ENCODE results near the gene RNF145. TPM values are rescaled to one million over a fixed set of nuclear protein-coding genes. Genes with fewer than 3 reads are reported as not detected.

Gene RNF145
- total RNA-seq, 6 donors from 2014 or later, result 130 to 376 (median 232) TPM

- no peak for DNase-seq
- ATAC-seq (ENCODE audit: low FRiP score in 2 of 2), result no peak
- no peaks in the 10 kb centered on the region for H3K27me3 ChIP-seq
- TF ChIP-seq POLR2AphosphoS5 (IDR thresholded peaks at IDR 0.05) (no peak), EP300 (IDR thresholded peaks at IDR 0.05) (no peak), CTCF (IDR thresholded peaks at IDR 0.05) (no peak), POLR2A (IDR thresholded peaks at IDR 0.05) (no peak)
- no peak overlapping the region for H3K27ac ChIP-seq
- H3K36me3 ChIP-seq, result no peaks in the 10 kb centered on the region
- no peaks in the 10 kb centered on the region for H3K4me1 ChIP-seq
- no peaks in the 10 kb centered on the region for H3K9me3 ChIP-seq
- H3K4me3 ChIP-seq, result no peak overlapping the region
- 73 to 79% methylated on average over 3 of the region's 3 CpGs for WGBS, 2 donors
These were observed 78.5 kb downstream of the RNF145 start for GRCh38 chr5:159130871-159131270.

GRCh38 chr5:159128070-159128541 is 81.2 kb downstream of the RNF145 start:
- Histone ChIP-seq H3K9me3 (peaks cover 0 to 6% (median 0%) of the 10 kb centered on the region in 4 donors), H3K27ac (no peak overlapping the region), H3K27me3 (no peaks in the 10 kb centered on the region), H3K36me3 (no peaks in the 10 kb centered on the region), H3K4me3 (no peak overlapping the region), H3K4me1 (no peaks in the 10 kb centered on the region)
- TF ChIP-seq POLR2A (IDR thresholded peaks at IDR 0.05), result no peak
- no peak for TF ChIP-seq POLR2AphosphoS5 (IDR thresholded peaks at IDR 0.05)
- TF ChIP-seq CTCF (IDR thresholded peaks at IDR 0.05), result no peak
- no peak for TF ChIP-seq EP300 (IDR thresholded peaks at IDR 0.05)
- no peak for ATAC-seq (ENCODE audit: low FRiP score in 2 of 2)
- no peak for DNase-seq
- 78 to 97% methylated on average over 3 to 6 of the region's 6 CpGs for WGBS, 2 donors

GRCh38 chr5:159123700-159124099 is 85.7 kb downstream of the RNF145 start:
- no peaks in the 10 kb centered on the region for H3K27me3 ChIP-seq
- no peak overlapping the region for H3K4me3 ChIP-seq
- peaks cover 0 to 6% (median 0%) of the 10 kb centered on the region in 4 donors for H3K9me3 ChIP-seq
- no peak for ATAC-seq (ENCODE audit: low FRiP score in 2 of 2)
- no peak overlapping the region for H3K27ac ChIP-seq
- no peaks in the 10 kb centered on the region for H3K4me1 ChIP-seq
- DNase-seq, result no peak
- TF ChIP-seq POLR2AphosphoS5 (IDR thresholded peaks at IDR 0.05), result no peak
- TF ChIP-seq CTCF (IDR thresholded peaks at IDR 0.05), result no peak
- no peaks in the 10 kb centered on the region for H3K36me3 ChIP-seq
- WGBS, 2 donors, result 86 to 89% methylated on average over 3 of the region's 3 CpGs

GRCh38 chr5:159123189-159123588 is 86.2 kb downstream of the RNF145 start:
- H3K4me3 ChIP-seq, result no peak overlapping the region
- DNase-seq, result no peak
- H3K27ac ChIP-seq, result no peak overlapping the region
- H3K27me3 ChIP-seq, result no peaks in the 10 kb centered on the region
- peaks cover 0 to 6% (median 0%) of the 10 kb centered on the region in 4 donors for H3K9me3 ChIP-seq
- no peak for ATAC-seq (ENCODE audit: low FRiP score in 2 of 2)
- H3K4me1 ChIP-seq, result no peaks in the 10 kb centered on the region
- H3K36me3 ChIP-seq, result no peaks in the 10 kb centered on the region
- TF ChIP-seq POLR2AphosphoS5 (IDR thresholded peaks at IDR 0.05) (no peak), POLR2A (IDR thresholded peaks at IDR 0.05) (no peak), CTCF (IDR thresholded peaks at IDR 0.05) (no peak), EP300 (IDR thresholded peaks at IDR 0.05) (no peak)
- WGBS, 2 donors, result 77 to 91% methylated on average over 2 of the region's 2 CpGs

GRCh38 chr5:159121061-159121460 is 88.3 kb downstream of the RNF145 start:
- TF ChIP-seq EP300 (IDR thresholded peaks at IDR 0.05) (no peak), CTCF (IDR thresholded peaks at IDR 0.05) (no peak), POLR2AphosphoS5 (IDR thresholded peaks at IDR 0.05) (no peak), POLR2A (IDR thresholded peaks at IDR 0.05) (no peak)
- peaks cover 0 to 6% (median 0%) of the 10 kb centered on the region in 4 donors for H3K9me3 ChIP-seq
- 87 to 89% methylated on average over 3 of the region's 3 CpGs for WGBS, 2 donors
- DNase-seq, result no peak
- H3K27ac ChIP-seq, result no peak overlapping the region
- no peaks in the 10 kb centered on the region for H3K4me1 ChIP-seq
- no peak overlapping the region for H3K4me3 ChIP-seq
- no peaks in the 10 kb centered on the region for H3K36me3 ChIP-seq
- ATAC-seq (ENCODE audit: low FRiP score in 2 of 2), result no peak
- H3K27me3 ChIP-seq, result no peaks in the 10 kb centered on the region
